K562 (cell line): ENCODE measurements around the gene MFN1. TPM values are rescaled to one million over a fixed set of nuclear protein-coding genes. Genes with fewer than 3 reads are reported as not detected.

Source experiments
- BRCA1 ChIP-seq, 2 experiments: fragments of 450-650 bp in 1 of 2; sonication (generic) in 1 of 2; formaldehyde crosslinking in 1 of 2; IDR thresholded peaks; 2 replicates each; pipeline versions ENCODE4 v1.5.0 to v1.6.1; 2017 to 2020; ENCODE audit warnings: mild to moderate bottlenecking in 1 of 2, missing genetic modification reagents in 1 of 2
- CEBPZ ChIP-seq: fragments of 150-350 bp; IDR thresholded peaks from 2 replicates; pipeline ENCODE4 v1.6.1; 2014; ENCODE audit warnings: low read depth, mild to moderate bottlenecking, low read length, borderline replicate concordance
- ELF2 ChIP-seq: fragments of 250-450 bp; sonication (Bioruptor Pico); IDR thresholded peaks from 2 replicates; pipeline ENCODE4 v1.5.0; 2021; ENCODE audit warnings: mild to moderate bottlenecking
- FOXJ2 ChIP-seq: fragments of 200-800 bp; sonication (Bioruptor generic); IDR thresholded peaks from 2 replicates; pipeline ENCODE4 v1.6.1; 2016; ENCODE audit warnings: missing genetic modification characterization, missing compliant biosample characterization
- HEY1 ChIP-seq: fragments of 250-450 bp; sonication (Bioruptor Pico); IDR thresholded peaks from 2 replicates; pipeline ENCODE4 v1.5.0; 2020; ENCODE audit warnings: mild to moderate bottlenecking, moderate library complexity, borderline replicate concordance
- HMG20A ChIP-seq: fragments of 450-650 bp; formaldehyde crosslinking; conservative IDR thresholded peaks from 2 replicates; pipeline ENCODE4 v1.4.0; 2020; ENCODE audit warnings: mild to moderate bottlenecking, mixed read lengths
- HOXB6 ChIP-seq: fragments of 250-450 bp; sonication (Bioruptor Pico); IDR thresholded peaks from 2 replicates; pipeline ENCODE4 v1.5.1; 2022; ENCODE audit warnings: mild to moderate bottlenecking, borderline replicate concordance
- KDM1A ChIP-seq, 2 experiments: fragments of 450-650 bp; IDR thresholded peaks; 2 replicates each; pipeline ENCODE4 v1.6.1; 2016; ENCODE audit warnings: mild to moderate bottlenecking in 2 of 2
- KLF6 ChIP-seq: fragments of 250-450 bp; sonication (Bioruptor Pico); IDR thresholded peaks from 2 replicates; pipeline ENCODE4 v1.4.0; 2020; ENCODE audit warnings: mild to moderate bottlenecking, moderate library complexity, borderline replicate concordance
- MYNN ChIP-seq, 2 experiments: sonication (generic); formaldehyde crosslinking in 1 of 2; IDR thresholded peaks; 2 replicates each; pipeline versions ENCODE4 v1.5.0 to v1.6.1; 2016 to 2020; ENCODE audit warnings: antibody characterized with exemption in 1 of 2, missing genetic modification reagents in 1 of 2
- POLR2B ChIP-seq: fragments of 450-650 bp; IDR thresholded peaks from 2 replicates; pipeline ENCODE4 v1.6.1; 2018; ENCODE audit warnings: low read depth; ENCODE audit not compliant: partially characterized antibody
- SREBF1 ChIP-seq: fragments of 150-350 bp; IDR thresholded peaks from 2 replicates; pipeline ENCODE4 v1.6.1; 2014; ENCODE audit warnings: antibody characterized with exemption, low read depth, low read length, borderline replicate concordance
- TGIF2 ChIP-seq: sonication (generic); formaldehyde crosslinking; IDR thresholded peaks from 2 replicates; pipeline ENCODE4 v1.8.1; 2022; ENCODE audit warnings: mild to moderate bottlenecking, missing genetic modification reagents, moderate library complexity
- TRIM25 ChIP-seq: fragments of 450-650 bp; IDR thresholded peaks from 2 replicates; pipeline ENCODE4 v1.7.0; 2016; ENCODE audit warnings: borderline replicate concordance
- USF1 ChIP-seq: sonication (generic); formaldehyde crosslinking; IDR thresholded peaks from 2 replicates; pipeline ENCODE4 v1.9.0; 2022; ENCODE audit warnings: mild to moderate bottlenecking, missing genetic modification reagents
- ZNF174 ChIP-seq: fragments of 250-450 bp; sonication (Bioruptor Pico); IDR thresholded peaks from 2 replicates; pipeline ENCODE4 v1.4.0; 2020; ENCODE audit warnings: mild to moderate bottlenecking
- ZNF217 ChIP-seq: sonication (generic); formaldehyde crosslinking; IDR thresholded peaks from 2 replicates; pipeline ENCODE4 v1.8.0; 2022; ENCODE audit warnings: mild to moderate bottlenecking, missing genetic modification reagents
- ZNF239 ChIP-seq: fragments of 250-450 bp; sonication (Bioruptor Pico); IDR thresholded peaks from 2 replicates; pipeline ENCODE4 v1.4.0; 2020; ENCODE audit warnings: mild to moderate bottlenecking
- polyA plus RNA-seq, 8 experiments: library from polyadenylated mRNA; depleted of rRNA in 4 of 8; stranded (reverse) in 5 of 8; unstranded in 3 of 8; fragments of >200 nt; fragmentation: Nextera tagmentation in 2 of 8; fragmentation: Illumina TruSeq in 1 of 8; extraction: Ambion mirVana in 2 of 8; extraction: Trizol in 1 of 8; gene quantifications; 2 replicates each; pipeline versions ENCODE4 v1.2.1 to v1.2.3, GENCODE V29; 2011 to 2014; ENCODE audit warnings: inconsistent platforms in 1 of 8, missing spikeins in 1 of 8
- total RNA-seq, 7 experiments: library from RNA; depleted of rRNA in 6 of 7; stranded (reverse); fragments of >200 nt in 6 of 7; fragmentation: Illumina TruSeq in 2 of 7; extraction: Trizol in 2 of 7; gene quantifications; 2 replicates each; pipeline versions ENCODE4 v1.2.1 to v1.2.3, GENCODE V29; 2011 to 2021; ENCODE audit warnings: low replicate concordance in 1 of 7
- TF ChIP-seq, protein P1 (sequence below): fragments of 450-650 bp; IDR thresholded peaks from 2 replicates; pipeline ENCODE4 v1.6.1; 2016; ENCODE audit warnings: missing biosample characterization, missing genetic modification characterization

Gene MFN1
- total and polyA plus RNA-seq, 9 of the 15 experiments (the other 6 are each of a cell fraction or from before 2014, with no cell fraction given) = 10.5 to 42.7 (median 22.6) TPM

DNA sequence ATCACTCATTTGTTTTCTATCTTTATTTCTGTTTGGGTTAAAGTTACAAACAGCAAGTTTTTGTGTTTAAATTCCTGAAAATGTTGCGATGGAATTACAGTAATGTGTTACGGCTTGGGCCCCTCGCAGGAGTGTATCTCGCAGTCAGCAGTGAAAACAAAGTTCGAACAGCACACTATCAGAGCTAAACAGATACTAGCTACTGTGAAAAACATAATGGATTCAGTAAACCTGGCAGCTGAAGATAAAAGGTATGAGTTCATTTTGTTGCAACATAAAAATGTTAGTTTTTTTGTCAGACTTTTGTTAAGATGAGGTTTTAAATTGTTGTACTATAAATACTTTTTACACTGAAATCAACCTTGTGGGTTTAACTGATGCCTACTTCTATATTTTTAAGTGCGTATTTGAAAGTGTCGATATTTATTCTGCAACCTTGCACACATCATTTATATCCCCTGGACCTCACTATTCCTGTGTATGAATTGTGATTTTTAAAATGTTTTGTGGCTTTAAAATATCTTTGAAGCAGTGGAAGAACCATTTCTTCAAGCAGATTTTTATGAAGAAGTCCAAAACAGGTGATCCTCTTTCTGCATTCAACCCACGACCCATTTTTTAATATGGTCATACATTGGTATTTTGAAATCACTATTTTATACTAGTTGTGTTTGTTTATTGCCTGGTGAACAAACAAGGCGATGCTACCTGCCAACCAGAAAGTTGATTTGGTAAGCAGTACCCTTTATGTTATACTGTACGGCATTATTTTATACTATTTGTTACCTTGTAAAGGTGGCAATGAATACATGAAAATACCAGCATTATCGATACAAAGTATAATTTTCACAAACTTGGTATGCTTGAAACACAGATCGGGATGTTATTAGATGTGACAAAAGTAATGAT lies 27.8 kb downstream of the MFN1 start (continued):
- TF ChIP-seq CEBPZ (no peak), HEY1 (CRISPR knock-in tag) (no peak), MYNN (IDR thresholded peaks at IDR 0.05) (0 out of 2 replicates have a peak, but pooled peaks have one; percentile 36), MYNN (CRISPR knock-in tag; IDR thresholded peaks at IDR 0.05) (no peak), POLR2B (no peak), HMG20A (CRISPR knock-in tag) (no peak), FOXJ2 (peak; percentile 77), ZNF174 (CRISPR knock-in tag) (no peak), ELF2 (no peak), TGIF2 (no peak), KDM1A (IDR thresholded peaks at IDR 0.05) (peak; percentile 84 to 85), ZNF239 (CRISPR knock-in tag) (no peak), ZNF217 (CRISPR knock-in tag) (no peak), KLF6 (no peak), BRCA1 (IDR thresholded peaks at IDR 0.05) (no peak), BRCA1 (CRISPR knock-in tag; IDR thresholded peaks at IDR 0.05) (no peak), TRIM25 (no peak), HOXB6 (CRISPR knock-in tag) (no peak), SREBF1 (no peak), USF1 (CRISPR knock-in tag) (no peak)
- TF ChIP-seq, protein P1, sequence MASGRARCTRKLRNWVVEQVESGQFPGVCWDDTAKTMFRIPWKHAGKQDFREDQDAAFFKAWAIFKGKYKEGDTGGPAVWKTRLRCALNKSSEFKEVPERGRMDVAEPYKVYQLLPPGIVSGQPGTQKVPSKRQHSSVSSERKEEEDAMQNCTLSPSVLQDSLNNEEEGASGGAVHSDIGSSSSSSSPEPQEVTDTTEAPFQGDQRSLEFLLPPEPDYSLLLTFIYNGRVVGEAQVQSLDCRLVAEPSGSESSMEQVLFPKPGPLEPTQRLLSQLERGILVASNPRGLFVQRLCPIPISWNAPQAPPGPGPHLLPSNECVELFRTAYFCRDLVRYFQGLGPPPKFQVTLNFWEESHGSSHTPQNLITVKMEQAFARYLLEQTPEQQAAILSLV (tag) = peak; percentile 43; the same call in 1 of the 2 replicates
